Astrocyte (in vitro differentiated cells and primary cell): ENCODE data around the gene FAM193B. TPM values are rescaled to one million over a fixed set of nuclear protein-coding genes. Genes with fewer than 3 reads are reported as not detected.

Experiments used
- DNase-seq: peaks from one replicate; pipeline ENCODE4 v3.0.0-alpha.2; 2010; ENCODE audit warnings: low read depth
- FAIRE-seq: peaks from 2 replicates; lab custom pipeline; 2011; peaks lifted over from hg19 to GRCh38; lab: Jason Lieb, UNC
- H2AFZ ChIP-seq: 2 replicates; pipeline ENCODE4 v1.6.0; 2012; ENCODE audit warnings: low read depth, low read length, inconsistent platforms
- H3K27ac ChIP-seq: 2 replicates; pipeline ENCODE4 v1.5.1; 2011; ENCODE audit warnings: low read depth, low read length, inconsistent platforms
- H3K27me3 ChIP-seq: 2 replicates; pipeline ENCODE4 v1.6.0; 2011; ENCODE audit warnings: low read length, inconsistent platforms; ENCODE audit not compliant: insufficient read depth
- H3K36me3 ChIP-seq: 2 replicates; pipeline ENCODE4 v1.5.1; 2011; ENCODE audit warnings: low read length, inconsistent platforms; ENCODE audit not compliant: insufficient read depth
- H3K4me1 ChIP-seq: 2 replicates; pipeline ENCODE4 v1.5.1; 2011; ENCODE audit warnings: low read length, inconsistent platforms; ENCODE audit not compliant: insufficient read depth
- H3K4me2 ChIP-seq: 2 replicates; pipeline ENCODE4 v1.6.0; 2012; ENCODE audit warnings: low read length, inconsistent platforms
- H3K4me3 ChIP-seq: 2 replicates; pipeline ENCODE4 v1.5.1; 2011; ENCODE audit warnings: low read depth, mild to moderate bottlenecking, low read length, inconsistent platforms; ENCODE audit not compliant: insufficient read depth
- H3K79me2 ChIP-seq: 2 replicates; pipeline ENCODE4 v1.6.0; 2012; ENCODE audit warnings: mild to moderate bottlenecking, low read length, inconsistent platforms; ENCODE audit not compliant: insufficient read depth
- H3K9ac ChIP-seq: 2 replicates; pipeline ENCODE4 v1.6.0; 2012; ENCODE audit warnings: mild to moderate bottlenecking, low read length, inconsistent platforms
- H3K9me3 ChIP-seq: 2 replicates; pipeline ENCODE4 v1.5.1; 2012; ENCODE audit warnings: low read depth, mild to moderate bottlenecking, low read length, inconsistent platforms; ENCODE audit not compliant: insufficient read depth
- H4K20me1 ChIP-seq: 2 replicates; pipeline ENCODE4 v1.6.0; 2012; ENCODE audit warnings: low read length, inconsistent platforms; ENCODE audit not compliant: insufficient read depth
- H3K27ac Mint-ChIP-seq: one replicate; pipeline ENCODE4 v1.8.0; 2021; ENCODE audit warnings: mild to moderate bottlenecking, mixed read lengths; ENCODE audit not compliant: unreplicated experiment
- H3K27me3 Mint-ChIP-seq: one replicate; pipeline ENCODE4 v1.8.0; 2021; ENCODE audit warnings: low read depth, mixed read lengths; ENCODE audit not compliant: unreplicated experiment
- H3K36me3 Mint-ChIP-seq: one replicate; pipeline ENCODE4 v1.8.0; 2021; ENCODE audit warnings: low read depth, mixed read lengths; ENCODE audit not compliant: unreplicated experiment
- H3K4me1 Mint-ChIP-seq: one replicate; pipeline ENCODE4 v1.8.0; 2021; ENCODE audit warnings: low read depth, mixed read lengths; ENCODE audit not compliant: unreplicated experiment
- H3K4me3 Mint-ChIP-seq: one replicate; pipeline ENCODE4 v1.8.0; 2021; ENCODE audit warnings: mild to moderate bottlenecking, moderate library complexity, mixed read lengths; ENCODE audit not compliant: unreplicated experiment
- H3K9me3 Mint-ChIP-seq: one replicate; pipeline ENCODE4 v1.8.0; 2021; ENCODE audit warnings: mild to moderate bottlenecking, mixed read lengths; ENCODE audit not compliant: unreplicated experiment
- CTCF ChIP-seq: IDR thresholded peaks from 2 replicates; pipeline ENCODE4 v1.5.1; 2011; ENCODE audit warnings: low read depth, mild to moderate bottlenecking, inconsistent platforms, low read length, moderate library complexity; ENCODE audit not compliant: insufficient read depth
- EZH2 ChIP-seq: IDR thresholded peaks from 2 replicates; pipeline ENCODE4 v1.6.1; 2012; ENCODE audit warnings: mild to moderate bottlenecking, low read length, inconsistent platforms; ENCODE audit not compliant: insufficient read depth
- total RNA-seq: library from RNA; stranded (reverse); gene quantifications from 2 replicates; pipeline ENCODE4 v1.2.1, GENCODE V29; 2021

FAM193B gene
- total RNA-seq, 1 donor from 2014 or later = 48.3 TPM

- H3K27me3 Mint-ChIP-seq = no peaks in the 10 kb centered on the region
- FAIRE-seq = no peak
- Histone ChIP-seq H3K9me3 (no peaks in the 10 kb centered on the region), H3K4me1 (peaks cover 42% of the 10 kb centered on the region), H4K20me1 (peaks cover 84% of the 10 kb centered on the region), H3K27me3 (no peaks in the 10 kb centered on the region), H3K4me2 (no peak overlapping the region), H3K4me3 (no peak overlapping the region), H2AFZ (no peak overlapping the region), H3K27ac (no peak overlapping the region), H3K36me3 (peaks cover 30% of the 10 kb centered on the region), H3K9ac (no peak overlapping the region), H3K79me2 (peaks cover 32% of the 10 kb centered on the region)
- H3K9me3 Mint-ChIP-seq = no peaks in the 10 kb centered on the region
- H3K36me3 Mint-ChIP-seq = peaks cover 41% of the 10 kb centered on the region
- H3K4me1 Mint-ChIP-seq = peaks cover 61% of the 10 kb centered on the region
- H3K27ac Mint-ChIP-seq = peak overlapping the region; percentile 94
- H3K4me3 Mint-ChIP-seq = peak overlapping the region; percentile 40
- DNase-seq = no peak
- TF ChIP-seq CTCF (no peak), EZH2 (no peak)
Observed at GRCh38 chr5:177483042-177483441, 71.3 kb downstream of the FAM193B start.

GRCh38 chr5:177482359-177482795, 72.0 kb downstream of the FAM193B start:
- peaks cover 77% of the 10 kb centered on the region for H4K20me1 ChIP-seq
- H3K4me3 Mint-ChIP-seq = peak overlapping the region; percentile 46
- H3K4me1 Mint-ChIP-seq = peaks cover 64% of the 10 kb centered on the region
- H3K36me3 Mint-ChIP-seq = peaks cover 39% of the 10 kb centered on the region
- H3K36me3 ChIP-seq = peaks cover 24% of the 10 kb centered on the region
- no peaks in the 10 kb centered on the region for H3K27me3 ChIP-seq
- H3K9ac ChIP-seq = no peak overlapping the region
- no peak overlapping the region for H3K27ac Mint-ChIP-seq
- no peak overlapping the region for H2AFZ ChIP-seq
- H3K4me3 ChIP-seq = no peak overlapping the region
- no peaks in the 10 kb centered on the region for H3K27me3 Mint-ChIP-seq
- no peak for TF ChIP-seq CTCF
- TF ChIP-seq EZH2 = no peak
- H3K9me3 Mint-ChIP-seq = no peaks in the 10 kb centered on the region
- peaks cover 41% of the 10 kb centered on the region for H3K4me1 ChIP-seq
- no peaks in the 10 kb centered on the region for H3K9me3 ChIP-seq
- H3K27ac ChIP-seq = no peak overlapping the region
- DNase-seq (no peak), FAIRE-seq (no peak)
- H3K79me2 ChIP-seq = peaks cover 27% of the 10 kb centered on the region
- no peak overlapping the region for H3K4me2 ChIP-seq

DNA sequence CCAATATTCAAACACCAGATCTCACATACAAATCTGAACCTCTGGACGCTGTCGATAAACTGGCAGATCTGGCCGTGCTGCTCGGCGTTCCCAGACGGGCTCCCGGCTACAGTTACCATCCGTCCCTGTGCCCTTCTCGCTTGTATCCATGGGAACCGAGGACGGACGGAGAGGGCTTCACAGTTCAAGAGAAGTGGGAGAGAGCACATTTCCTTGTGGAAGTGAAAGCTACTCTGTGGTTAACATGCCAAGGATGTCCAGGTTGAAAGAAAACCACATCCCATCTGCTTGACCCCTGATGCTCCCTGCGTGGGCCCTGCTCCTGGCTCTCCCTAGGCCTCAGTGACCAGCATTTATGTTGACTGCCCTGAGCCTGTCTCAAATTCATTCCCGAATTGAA, 74.6 kb downstream of the FAM193B start:
- H3K27ac ChIP-seq = peak overlapping the region; percentile 29
- Mint-ChIP-seq H3K27me3 (no peaks in the 10 kb centered on the region), H3K9me3 (no peaks in the 10 kb centered on the region), H3K27ac (peak overlapping the region; percentile 90), H3K4me3 (peak overlapping the region; percentile 30), H3K4me1 (peaks cover 66% of the 10 kb centered on the region), H3K36me3 (peaks cover 25% of the 10 kb centered on the region)
- no peaks in the 10 kb centered on the region for H3K27me3 ChIP-seq
- TF ChIP-seq CTCF (no peak), EZH2 (no peak)
- H3K9me3 ChIP-seq = no peaks in the 10 kb centered on the region
- no peak overlapping the region for H2AFZ ChIP-seq
- H3K79me2 ChIP-seq = peaks cover 7% of the 10 kb centered on the region
- peaks cover 3% of the 10 kb centered on the region for H3K36me3 ChIP-seq
- peak overlapping the region; percentile 13 for H3K4me2 ChIP-seq
- DNase-seq (peak; percentile 64), FAIRE-seq (no peak)
- H3K4me3 ChIP-seq = no peak overlapping the region
- H3K9ac ChIP-seq = peak overlapping the region; percentile 24
- H3K4me1 ChIP-seq = peaks cover 42% of the 10 kb centered on the region
- H4K20me1 ChIP-seq = peaks cover 63% of the 10 kb centered on the region
